ENCODE results near the gene SCARB1.

Gene SCARB1

GRCh38 chr12:124768452-124769162 is 95.1 kb downstream of the SCARB1 start:
- peaks cover 16% of the 10 kb centered on the region for H3K9me3 ChIP-seq (ENCODE audit: low read length)
- H3K4me3 ChIP-seq (ENCODE audit: low read depth, low read length, poor library complexity, severe bottlenecking): no peak overlapping the region
- no peaks in the 10 kb centered on the region for H4K20me1 ChIP-seq (ENCODE audit: insufficient read depth, low read length)
- H2AFZ ChIP-seq (ENCODE audit: low read length): no peak overlapping the region
- no peaks in the 10 kb centered on the region for H3K9me2 ChIP-seq (ENCODE audit: low read depth, low read length)
- peaks cover 8% of the 10 kb centered on the region; the same call in 1 of the 2 replicates for H3K36me3 ChIP-seq (ENCODE audit: insufficient read depth, low read length)
- H3K4me2 ChIP-seq (ENCODE audit: low read length): no peak overlapping the region
- H3K27me3 ChIP-seq (ENCODE audit: insufficient read depth, low read length): no peaks in the 10 kb centered on the region; the same call in 1 of the 2 replicates
- H3K9ac ChIP-seq (ENCODE audit: low read length): no peak overlapping the region
- H3K79me2 ChIP-seq (ENCODE audit: insufficient read depth, low read length): no peaks in the 10 kb centered on the region
- no peak overlapping the region for H3K27ac ChIP-seq (ENCODE audit: low read depth, low read length, poor library complexity, severe bottlenecking)
- H3K4me1 ChIP-seq (ENCODE audit: insufficient read depth, low read length, severe bottlenecking): no peaks in the 10 kb centered on the region
- no peaks in the 10 kb centered on the region for H3F3A ChIP-seq (ENCODE audit: insufficient read depth, low read length)
- no peak for TF ChIP-seq CTCF (IDR thresholded peaks at IDR 0.05; ENCODE audit: low read length)
- TF ChIP-seq EZH2 (IDR thresholded peaks at IDR 0.05; ENCODE audit: borderline replicate concordance, low read length): no peak

- no peaks in the 10 kb centered on the region; the same call in 1 of the 2 replicates for H3K27me3 ChIP-seq (ENCODE audit: insufficient read depth, low read length)
- no peaks in the 10 kb centered on the region for H4K20me1 ChIP-seq (ENCODE audit: insufficient read depth, low read length)
- TF ChIP-seq CTCF (IDR thresholded peaks at IDR 0.05; ENCODE audit: low read length): peak; percentile 97
- no peak for TF ChIP-seq EZH2 (IDR thresholded peaks at IDR 0.05; ENCODE audit: borderline replicate concordance, low read length)
- no peaks in the 10 kb centered on the region for H3F3A ChIP-seq (ENCODE audit: insufficient read depth, low read length)
- no peak overlapping the region for H3K9ac ChIP-seq (ENCODE audit: low read length)
- no peak overlapping the region for H3K27ac ChIP-seq (ENCODE audit: low read depth, low read length, poor library complexity, severe bottlenecking)
- H2AFZ ChIP-seq (ENCODE audit: low read length): no peak overlapping the region
- no peak overlapping the region for H3K4me2 ChIP-seq (ENCODE audit: low read length)
- no peaks in the 10 kb centered on the region for H3K79me2 ChIP-seq (ENCODE audit: insufficient read depth, low read length)
- peaks cover 8% of the 10 kb centered on the region; the same call in 1 of the 2 replicates for H3K36me3 ChIP-seq (ENCODE audit: insufficient read depth, low read length)
- H3K9me3 ChIP-seq (ENCODE audit: low read length): peaks cover 16% of the 10 kb centered on the region
- H3K4me3 ChIP-seq (ENCODE audit: low read depth, low read length, poor library complexity, severe bottlenecking): no peak overlapping the region
- no peaks in the 10 kb centered on the region for H3K4me1 ChIP-seq (ENCODE audit: insufficient read depth, low read length, severe bottlenecking)
- H3K9me2 ChIP-seq (ENCODE audit: low read depth, low read length): no peaks in the 10 kb centered on the region
These were observed 96.4 kb downstream of the SCARB1 start for GRCh38 chr12:124767066-124767821.

- Histone ChIP-seq H3K9ac (ENCODE audit: low read length) (no peak overlapping the region), H3K4me2 (ENCODE audit: low read length) (no peak overlapping the region), H3K4me3 (ENCODE audit: low read depth, low read length, poor library complexity, severe bottlenecking) (no peak overlapping the region), H3F3A (ENCODE audit: insufficient read depth, low read length) (no peaks in the 10 kb centered on the region), H4K20me1 (ENCODE audit: insufficient read depth, low read length) (no peaks in the 10 kb centered on the region), H3K4me1 (ENCODE audit: insufficient read depth, low read length, severe bottlenecking) (no peaks in the 10 kb centered on the region), H3K27me3 (ENCODE audit: insufficient read depth, low read length) (no peaks in the 10 kb centered on the region; the same call in 1 of the 2 replicates), H3K9me2 (ENCODE audit: low read depth, low read length) (no peaks in the 10 kb centered on the region), H3K9me3 (ENCODE audit: low read length) (peaks cover 16% of the 10 kb centered on the region), H3K79me2 (ENCODE audit: insufficient read depth, low read length) (no peaks in the 10 kb centered on the region), H3K27ac (ENCODE audit: low read depth, low read length, poor library complexity, severe bottlenecking) (no peak overlapping the region), H2AFZ (ENCODE audit: low read length) (no peak overlapping the region), H3K36me3 (ENCODE audit: insufficient read depth, low read length) (peaks cover 8% of the 10 kb centered on the region; the same call in 1 of the 2 replicates)
- TF ChIP-seq EZH2 (IDR thresholded peaks at IDR 0.05; ENCODE audit: borderline replicate concordance, low read length) (no peak), CTCF (IDR thresholded peaks at IDR 0.05; ENCODE audit: low read length) (no peak)
These were observed 97.0 kb downstream of the SCARB1 start for GRCh38 chr12:124766727-124767065.
